T-helper 17 cell (primary cell): ENCODE results near the gene KRTAP19-8. TPM values are rescaled to one million over a fixed set of nuclear protein-coding genes. Genes with fewer than 3 reads are reported as not detected.

ENCODE experiments used
- ATAC-seq: fragments of 150-1000 bp; cut with Tn5 transposase; 2 replicates; pipeline ENCODE4 v1.10.0; 2021; ENCODE audit warnings: mild to moderate bottlenecking, moderate library complexity
- DNase-seq, 3 donors: peaks; one replicate each; pipeline versions ENCODE4 v3.0.0 to v3.0.0-alpha.2; 2020 to 2021
- H3K9me3 ChIP-seq: one replicate; pipeline ENCODE4 v1.7.0; 2013; ENCODE audit warnings: low read length, mild to moderate bottlenecking; ENCODE audit not compliant: control insufficient read depth, poor library complexity, severe bottlenecking
- H3K27ac Mint-ChIP-seq: one replicate; pipeline ENCODE4 v1.8.0; 2022; ENCODE audit warnings: mild to moderate bottlenecking, moderate library complexity, mixed read lengths
- H3K27me3 Mint-ChIP-seq: one replicate; pipeline ENCODE4 v1.8.0; 2022; ENCODE audit warnings: mixed read lengths
- H3K36me3 Mint-ChIP-seq: one replicate; pipeline ENCODE4 v1.8.0; 2022; ENCODE audit warnings: low read depth, mixed read lengths
- H3K4me1 Mint-ChIP-seq: one replicate; pipeline ENCODE4 v1.8.0; 2022; ENCODE audit warnings: mild to moderate bottlenecking, mixed read lengths
- H3K4me3 Mint-ChIP-seq: one replicate; pipeline ENCODE4 v1.8.0; 2022; ENCODE audit warnings: mild to moderate bottlenecking, moderate library complexity, mixed read lengths
- total RNA-seq, 4 donors: library from RNA in 2 of 4; stranded (reverse) in 2 of 4; gene quantifications; one replicate each; pipeline ENCODE4 v1.2.3 and lab custom pipeline; 2022 to 2026

Gene KRTAP19-8
- total RNA-seq, 2 donors from 2014 or later, result not detected

- ATAC-seq, result no peak
- no peaks in the 10 kb centered on the region for H3K4me1 Mint-ChIP-seq
- H3K4me3 Mint-ChIP-seq, result no peak overlapping the region
- peaks cover 2% of the 10 kb centered on the region for H3K9me3 ChIP-seq
- H3K27ac Mint-ChIP-seq, result no peak overlapping the region
- peaks cover 15% of the 10 kb centered on the region for H3K27me3 Mint-ChIP-seq
- DNase-seq, result no peak
- H3K36me3 Mint-ChIP-seq, result no peaks in the 10 kb centered on the region
Measured at GRCh38 chr21:31041295-31042079, 3.2 kb upstream of the KRTAP19-8 start.

DNA sequence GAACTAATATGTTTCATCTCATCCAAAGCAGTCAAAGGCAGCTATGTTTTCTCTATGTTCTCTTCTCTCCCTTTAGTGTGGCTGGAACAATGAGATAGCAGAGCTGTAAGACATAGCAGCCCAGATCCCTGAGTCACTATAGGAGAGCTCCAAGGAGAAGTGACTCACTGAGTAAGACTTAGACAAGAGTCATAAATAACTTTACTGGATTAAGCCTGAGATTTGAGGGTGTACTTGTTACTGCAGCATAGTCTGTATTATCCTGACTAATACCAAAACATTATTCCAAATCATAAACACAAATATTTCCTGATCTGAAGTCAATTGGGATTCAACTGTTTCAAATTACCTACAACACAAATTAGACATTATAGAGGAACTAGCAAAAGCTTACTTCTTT is 3.9 kb downstream of the KRTAP19-8 start:
- Mint-ChIP-seq H3K36me3 (no peaks in the 10 kb centered on the region), H3K27me3 (peaks cover 19% of the 10 kb centered on the region), H3K4me1 (no peaks in the 10 kb centered on the region), H3K4me3 (no peak overlapping the region), H3K27ac (no peak overlapping the region)
- ATAC-seq (no peak), DNase-seq (no peak)
- H3K9me3 ChIP-seq, result no peaks in the 10 kb centered on the region

DNA sequence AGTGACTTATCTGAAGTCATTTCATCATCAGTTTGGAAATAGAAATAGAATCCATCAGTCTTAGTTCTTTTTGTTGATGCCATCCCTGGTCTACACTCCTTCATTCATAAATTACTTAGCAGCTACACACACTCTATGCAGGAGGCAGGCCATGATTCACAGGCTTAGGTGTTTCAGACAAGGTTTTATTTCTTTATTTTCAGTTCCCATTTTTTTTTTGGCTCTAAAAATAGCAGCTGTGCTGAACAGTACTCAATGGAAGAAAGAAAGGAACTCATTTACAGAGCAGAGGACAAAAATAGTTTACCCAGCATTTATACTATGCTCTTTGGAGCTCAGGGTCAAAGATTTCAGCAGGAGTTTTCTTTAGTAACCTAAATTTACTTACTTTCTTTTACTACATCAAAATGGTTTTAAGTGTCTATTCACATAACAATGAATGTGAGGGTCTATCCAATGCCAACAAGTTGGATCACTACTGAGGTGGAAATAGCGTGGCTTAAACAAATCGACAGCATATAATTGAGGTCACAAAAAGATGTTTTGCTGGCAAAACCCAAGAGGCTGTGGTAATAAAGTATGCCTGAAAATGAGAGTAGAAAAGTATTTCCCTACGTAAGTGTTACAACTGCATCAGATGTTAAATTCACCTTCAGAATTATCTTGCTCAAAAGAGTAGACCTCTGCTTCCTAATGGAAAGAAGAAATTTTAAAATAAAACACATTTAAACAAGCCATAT is 7.7 kb downstream of the KRTAP19-8 start:
- Mint-ChIP-seq H3K36me3 (no peaks in the 10 kb centered on the region), H3K27me3 (no peaks in the 10 kb centered on the region), H3K4me3 (no peak overlapping the region), H3K4me1 (no peaks in the 10 kb centered on the region), H3K27ac (no peak overlapping the region)
- no peak for ATAC-seq
- H3K9me3 ChIP-seq, result no peaks in the 10 kb centered on the region
- DNase-seq, result no peak

- Mint-ChIP-seq H3K4me3 (no peak overlapping the region), H3K4me1 (peaks cover 2% of the 10 kb centered on the region), H3K27me3 (peaks cover 30% of the 10 kb centered on the region), H3K27ac (no peak overlapping the region), H3K36me3 (no peaks in the 10 kb centered on the region)
- no peaks in the 10 kb centered on the region for H3K9me3 ChIP-seq
- ATAC-seq (no peak), DNase-seq (no peak)
Measured at GRCh38 chr21:31023680-31024079, 14.6 kb downstream of the KRTAP19-8 start.

DNA sequence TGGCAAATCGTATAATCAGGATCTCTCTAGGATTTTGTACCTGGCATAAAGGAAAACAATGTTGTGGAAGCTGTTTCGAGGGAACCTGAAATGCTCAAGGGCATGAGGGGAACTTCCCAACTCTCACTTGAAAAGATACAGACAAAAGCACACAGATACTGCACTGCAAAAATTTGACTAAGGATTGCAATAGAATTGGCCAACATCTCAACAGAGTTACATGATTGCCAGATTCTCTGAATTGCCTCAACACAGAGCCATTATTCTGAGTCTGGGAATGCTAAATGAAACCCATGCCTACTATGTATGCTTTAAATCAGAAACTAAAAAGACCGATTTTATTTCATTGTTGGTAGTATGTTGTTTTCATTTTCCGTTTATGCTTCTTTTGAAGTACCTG is 16.0 kb downstream of the KRTAP19-8 start:
- ATAC-seq (no peak), DNase-seq (no peak)
- no peak overlapping the region for H3K4me3 Mint-ChIP-seq
- H3K9me3 ChIP-seq, result no peaks in the 10 kb centered on the region
- H3K4me1 Mint-ChIP-seq, result peaks cover 2% of the 10 kb centered on the region
- peak overlapping the region; percentile 5 for H3K27ac Mint-ChIP-seq
- H3K27me3 Mint-ChIP-seq, result peaks cover 30% of the 10 kb centered on the region
- no peaks in the 10 kb centered on the region for H3K36me3 Mint-ChIP-seq

DNA sequence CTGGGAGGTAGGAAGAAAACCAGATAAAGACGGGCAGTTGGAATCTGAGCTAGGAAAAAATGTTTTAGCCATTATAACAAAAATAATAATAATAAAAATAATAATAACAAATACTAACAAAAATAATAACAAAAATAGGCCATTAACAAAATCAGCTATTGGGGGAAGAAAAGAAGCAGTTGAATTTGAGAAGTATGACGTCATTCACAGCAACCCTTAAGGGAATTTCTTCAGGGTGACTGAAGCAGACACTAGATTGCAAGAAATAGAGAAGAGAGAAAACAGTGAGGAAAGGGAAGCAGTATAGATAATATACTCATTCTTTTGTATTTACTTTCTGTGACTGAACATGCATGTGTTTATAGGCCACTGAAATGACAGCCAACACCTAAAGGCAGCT is 20.0 kb downstream of the KRTAP19-8 start:
- H3K9me3 ChIP-seq, result no peaks in the 10 kb centered on the region
- Mint-ChIP-seq H3K27me3 (peaks cover 17% of the 10 kb centered on the region), H3K36me3 (peaks cover 2% of the 10 kb centered on the region), H3K27ac (no peak overlapping the region), H3K4me3 (no peak overlapping the region), H3K4me1 (peaks cover 8% of the 10 kb centered on the region)
- ATAC-seq (no peak), DNase-seq (no peak)

DNA sequence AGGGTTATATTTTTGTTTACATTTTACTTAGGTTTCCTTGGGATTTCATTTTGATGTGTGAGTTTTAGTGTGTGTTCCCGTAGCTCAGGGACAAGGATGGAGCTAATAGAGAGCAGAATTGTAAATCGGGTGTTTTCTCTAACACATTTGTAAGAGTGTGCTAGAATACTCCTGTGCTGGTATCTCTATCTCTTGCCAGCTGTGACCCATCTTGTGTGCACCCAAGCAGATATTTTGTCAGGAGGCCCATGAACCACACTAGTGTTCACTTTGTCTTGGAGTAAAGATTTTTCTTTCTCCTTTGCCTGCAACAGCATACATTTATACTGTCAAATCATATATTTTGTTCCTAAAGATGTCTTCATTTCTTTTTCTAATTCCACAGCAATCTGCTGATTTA is 23.4 kb downstream of the KRTAP19-8 start:
- peak overlapping the region; percentile 16 for H3K27ac Mint-ChIP-seq
- ATAC-seq (no peak), DNase-seq (no peak)
- H3K36me3 Mint-ChIP-seq, result peaks cover 2% of the 10 kb centered on the region
- H3K9me3 ChIP-seq, result no peaks in the 10 kb centered on the region
- H3K27me3 Mint-ChIP-seq, result peaks cover 2% of the 10 kb centered on the region
- no peak overlapping the region for H3K4me3 Mint-ChIP-seq
- H3K4me1 Mint-ChIP-seq, result peaks cover 30% of the 10 kb centered on the region

GRCh38 chr21:31012133-31013089 is 25.9 kb downstream of the KRTAP19-8 start:
- H3K9me3 ChIP-seq, result no peaks in the 10 kb centered on the region
- H3K27ac Mint-ChIP-seq, result peak overlapping the region; percentile 86
- H3K36me3 Mint-ChIP-seq, result peaks cover 2% of the 10 kb centered on the region
- H3K27me3 Mint-ChIP-seq, result no peaks in the 10 kb centered on the region
- DNase-seq, result no peak
- ATAC-seq, result no peak
- H3K4me1 Mint-ChIP-seq, result peaks cover 30% of the 10 kb centered on the region
- H3K4me3 Mint-ChIP-seq, result peak overlapping the region; percentile 56

DNA sequence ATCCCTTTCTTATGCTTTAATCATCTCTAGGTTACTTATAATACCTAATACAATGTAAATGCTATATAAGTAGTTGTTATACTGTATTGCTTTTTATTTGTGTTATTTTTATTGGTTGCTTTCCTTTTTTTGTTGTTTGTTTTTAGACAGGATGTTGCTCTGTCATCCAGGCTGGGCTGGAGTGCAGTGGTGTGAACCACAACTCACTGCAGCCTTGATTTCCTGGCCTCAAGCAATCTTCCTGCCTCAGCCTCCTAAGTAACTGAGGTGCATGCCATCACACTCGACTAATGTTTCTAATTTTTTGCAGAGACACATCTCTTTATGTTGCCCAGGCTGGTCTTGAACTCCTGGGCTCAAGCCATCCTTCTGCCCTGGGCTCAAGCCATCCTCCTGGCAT is 26.9 kb downstream of the KRTAP19-8 start:
- H3K27me3 Mint-ChIP-seq, result no peaks in the 10 kb centered on the region
- H3K4me1 Mint-ChIP-seq, result peaks cover 30% of the 10 kb centered on the region
- no peaks in the 10 kb centered on the region for H3K9me3 ChIP-seq
- peaks cover 2% of the 10 kb centered on the region for H3K36me3 Mint-ChIP-seq
- no peak for DNase-seq
- peak overlapping the region; percentile 2 for H3K4me3 Mint-ChIP-seq
- peak; percentile 68 for ATAC-seq
- H3K27ac Mint-ChIP-seq, result peak overlapping the region; percentile 41

GRCh38 chr21:31008355-31008754 is 29.9 kb downstream of the KRTAP19-8 start:
- Mint-ChIP-seq H3K27ac (no peak overlapping the region), H3K36me3 (no peaks in the 10 kb centered on the region), H3K4me1 (peaks cover 24% of the 10 kb centered on the region), H3K27me3 (no peaks in the 10 kb centered on the region), H3K4me3 (no peak overlapping the region)
- H3K9me3 ChIP-seq, result no peaks in the 10 kb centered on the region
- DNase-seq, result no peak
- ATAC-seq, result no peak

DNA sequence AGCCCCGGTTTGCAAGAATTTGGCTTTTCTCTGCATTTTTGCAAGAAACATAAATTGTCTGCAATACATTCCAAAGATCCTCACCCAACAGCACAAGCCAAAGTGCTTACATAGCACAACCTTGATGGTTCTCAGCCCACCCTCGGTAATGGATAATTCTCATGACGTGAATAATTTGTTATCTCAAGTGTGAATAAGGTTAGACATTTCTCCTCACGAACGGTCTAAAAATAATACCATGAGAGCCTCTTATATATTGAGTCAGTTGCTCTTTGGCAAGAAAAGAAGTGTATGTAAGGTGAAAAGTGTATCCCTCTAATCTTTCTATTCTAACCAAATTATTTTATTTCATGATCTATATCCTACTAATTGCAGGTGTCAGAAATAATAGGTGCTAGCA is 33.3 kb downstream of the KRTAP19-8 start:
- peaks cover 4% of the 10 kb centered on the region for H3K27me3 Mint-ChIP-seq
- H3K4me3 Mint-ChIP-seq, result no peak overlapping the region
- H3K27ac Mint-ChIP-seq, result no peak overlapping the region
- H3K9me3 ChIP-seq, result no peaks in the 10 kb centered on the region
- H3K36me3 Mint-ChIP-seq, result no peaks in the 10 kb centered on the region
- ATAC-seq, result no peak
- no peak for DNase-seq
- H3K4me1 Mint-ChIP-seq, result no peaks in the 10 kb centered on the region

GRCh38 chr21:31003471-31003870 is 34.8 kb downstream of the KRTAP19-8 start:
- no peak overlapping the region for H3K27ac Mint-ChIP-seq
- no peaks in the 10 kb centered on the region for H3K36me3 Mint-ChIP-seq
- ATAC-seq, result no peak
- no peaks in the 10 kb centered on the region for H3K9me3 ChIP-seq
- H3K27me3 Mint-ChIP-seq, result peaks cover 4% of the 10 kb centered on the region
- no peak for DNase-seq
- H3K4me1 Mint-ChIP-seq, result no peaks in the 10 kb centered on the region
- no peak overlapping the region for H3K4me3 Mint-ChIP-seq

GRCh38 chr21:30997541-30997940 is 40.7 kb downstream of the KRTAP19-8 start:
- DNase-seq (no peak), ATAC-seq (no peak)
- no peaks in the 10 kb centered on the region for H3K4me1 Mint-ChIP-seq
- no peaks in the 10 kb centered on the region for H3K9me3 ChIP-seq
- peaks cover 16% of the 10 kb centered on the region for H3K27me3 Mint-ChIP-seq
- H3K36me3 Mint-ChIP-seq, result peaks cover 2% of the 10 kb centered on the region
- no peak overlapping the region for H3K27ac Mint-ChIP-seq
- no peak overlapping the region for H3K4me3 Mint-ChIP-seq
